ENCODE measurements around the gene SMPD3. TPM values are rescaled to one million over a fixed set of nuclear protein-coding genes. Genes with fewer than 3 reads are reported as not detected.

SMPD3 gene
- total RNA-seq, 1 experiment from 2014 or later, result 0.70 TPM

DNA sequence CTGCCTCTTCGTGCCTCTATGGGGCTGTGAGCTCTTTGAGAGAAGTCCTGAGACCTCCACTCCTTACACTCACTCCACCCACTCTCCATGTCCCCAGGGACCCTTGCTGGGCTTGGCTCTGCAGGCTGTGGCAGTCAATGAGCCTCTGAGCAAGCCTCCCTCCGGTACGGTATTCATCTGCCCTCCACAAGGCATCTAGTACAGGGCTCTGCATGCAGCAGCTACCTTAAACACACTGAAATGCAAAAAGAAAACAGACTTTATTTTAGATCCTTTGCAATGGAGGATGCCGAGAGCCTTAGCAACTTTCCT, 38.9 kb upstream of the SMPD3 start:
- Mint-ChIP-seq H3K36me3 (ENCODE audit: insufficient read depth in 1 of 3, low read depth in 3 of 3) (peaks cover 0 to 4% (median 0%) of the 10 kb centered on the region in 3 experiments; a peak in 2 of 7 replicates), H3K27ac (peak overlapping the region in 1 of 3 experiments; percentile 77; a peak in 1 of 7 replicates), H3K27me3 (ENCODE audit: low read depth) (no peaks in the 10 kb centered on the region), H3K9me3 (peaks cover 0 to 5% of the 10 kb centered on the region in 2 experiments; a peak in 2 of 5 replicates), H3K4me3 (no peak overlapping the region), H3K4me1 (peaks cover 23 to 31% of the 10 kb centered on the region in 2 experiments)
- no peak overlapping the region for H2AK5ac ChIP-seq (ENCODE audit: insufficient read length, low read length)
- H2BK5ac ChIP-seq (ENCODE audit: insufficient read length, low read length), result no peak overlapping the region
- H2BK15ac ChIP-seq (ENCODE audit: low read depth, low read length), result no peak overlapping the region
- H3K27ac ChIP-seq (ENCODE audit: insufficient read length, low read depth, low read length), result no peak overlapping the region
- no peak overlapping the region for H3K9ac ChIP-seq (ENCODE audit: extremely low read depth, insufficient read length, low read length)
- no peak overlapping the region for H2AFZ ChIP-seq (ENCODE audit: low read length)
- no peak overlapping the region for H2BK120ac ChIP-seq (ENCODE audit: low read depth, low read length, poor library complexity, severe bottlenecking)
- no peaks in the 10 kb centered on the region for H3K9me3 ChIP-seq (ENCODE audit: control insufficient read depth, low read depth, low read length)
- H4K91ac ChIP-seq (ENCODE audit: insufficient read length, low read depth, low read length), result no peak overlapping the region
- H4K5ac ChIP-seq (ENCODE audit: insufficient read length, low read depth, low read length), result no peak overlapping the region
- no peak overlapping the region for H3K4me2 ChIP-seq (ENCODE audit: insufficient read depth, insufficient read length, low read length)
- no peak overlapping the region for H3K14ac ChIP-seq (ENCODE audit: insufficient read depth, low read length)
- H3K79me2 ChIP-seq (ENCODE audit: insufficient read depth, low read length), result no peaks in the 10 kb centered on the region
- no peak for DNase-seq
- no peak for TF ChIP-seq CTCF (conservative IDR thresholded peaks at IDR 0.05)
- H4K8ac ChIP-seq (replicated peaks; ENCODE audit: insufficient read length, low read depth, low read length), result no peak overlapping the region
- H4K20me1 ChIP-seq (ENCODE audit: control insufficient read depth, insufficient read depth, insufficient read length), result no peaks in the 10 kb centered on the region
- no CpG with 5 or more reads among the region's 4 CpGs for WGBS (ENCODE audit: extremely low coverage, insufficient read length, low lambda C conversion rate)
- H3K27me3 ChIP-seq (ENCODE audit: insufficient read depth, low read length), result no peaks in the 10 kb centered on the region
- H3K79me1 ChIP-seq (ENCODE audit: insufficient read depth, low read depth, low read length, poor library complexity, severe bottlenecking), result no peaks in the 10 kb centered on the region
- H2BK12ac ChIP-seq (ENCODE audit: insufficient read length, low read depth, low read length), result no peak overlapping the region
- H3K23me2 ChIP-seq (ENCODE audit: insufficient read length, low read depth, low read length, poor library complexity, severe bottlenecking), result no peaks in the 10 kb centered on the region
- H3T11ph ChIP-seq (ENCODE audit: low read length), result no peak overlapping the region
- H2BK20ac ChIP-seq (ENCODE audit: low read depth, low read length, poor library complexity, severe bottlenecking), result no peak overlapping the region
- no peak overlapping the region for H3K4ac ChIP-seq (ENCODE audit: low read depth, low read length)
- H3K18ac ChIP-seq (ENCODE audit: insufficient read length, low read depth, low read length), result no peak overlapping the region
- H3K56ac ChIP-seq (ENCODE audit: insufficient read length, low read depth, low read length), result no peak overlapping the region
- H3K4me1 ChIP-seq (ENCODE audit: insufficient read depth, low read length), result peaks cover 3% of the 10 kb centered on the region
- no peak overlapping the region for H3K23ac ChIP-seq (ENCODE audit: insufficient read length, low read depth, low read length)
